RWPE2 (cell line): ENCODE data around the gene SH2D6.
"Not testable (repeated sequence)": the region's sequence is repeated elsewhere in the genome, so short reads cannot be mapped to it uniquely, and the experiment has no call there.

Experiments
- ATAC-seq: fragments of 200-7000 bp; cut with Tn5 transposase; 3 replicates; pipeline ENCODE4 v1.9.1; 2021; ENCODE audit warnings: low read depth
- DNase-seq: peaks from one replicate; pipeline ENCODE4 v3.0.0-alpha.2; 2020; ENCODE audit warnings: low spot score
- H3K27ac ChIP-seq: fragments of 450-650 bp; 2 replicates; pipeline ENCODE4 v1.5.1; 2017; ENCODE audit warnings: mild to moderate bottlenecking; ENCODE audit not compliant: poor library complexity, severe bottlenecking
- H3K27me3 ChIP-seq: fragments of 250-450 bp; sonication (Bioruptor Pico); 2 replicates; pipeline ENCODE4 v1.5.1; 2021; ENCODE audit warnings: mild to moderate bottlenecking, moderate library complexity; ENCODE audit not compliant: insufficient read depth, poor library complexity, severe bottlenecking
- H3K36me3 ChIP-seq: fragments of 250-450 bp; sonication (Bioruptor Pico); 2 replicates; pipeline ENCODE4 v1.5.1; 2020; ENCODE audit warnings: low read depth, mild to moderate bottlenecking, moderate library complexity
- H3K4me1 ChIP-seq: fragments of 250-450 bp; sonication (Bioruptor Pico); 2 replicates; pipeline ENCODE4 v1.5.1; 2021; ENCODE audit warnings: mild to moderate bottlenecking, moderate library complexity; ENCODE audit not compliant: insufficient read depth, poor library complexity, severe bottlenecking
- H3K4me3 ChIP-seq: fragments of 250-450 bp; sonication (Bioruptor Pico); 2 replicates; pipeline ENCODE4 v1.5.1; 2021; ENCODE audit warnings: mild to moderate bottlenecking, moderate library complexity; ENCODE audit not compliant: severe bottlenecking
- H3K9me3 ChIP-seq: fragments of 250-450 bp; sonication (Bioruptor Pico); 2 replicates; pipeline ENCODE4 v1.5.1; 2021; ENCODE audit warnings: mild to moderate bottlenecking, moderate library complexity; ENCODE audit not compliant: severe bottlenecking
- TF ChIP-seq, protein P1 (sequence below): fragments of 450-650 bp; IDR thresholded peaks from one replicate; pipeline ENCODE4 v1.5.1; 2017; ENCODE audit warnings: mild to moderate bottlenecking, moderate library complexity; ENCODE audit not compliant: poor library complexity, severe bottlenecking

The SH2D6 gene

DNA sequence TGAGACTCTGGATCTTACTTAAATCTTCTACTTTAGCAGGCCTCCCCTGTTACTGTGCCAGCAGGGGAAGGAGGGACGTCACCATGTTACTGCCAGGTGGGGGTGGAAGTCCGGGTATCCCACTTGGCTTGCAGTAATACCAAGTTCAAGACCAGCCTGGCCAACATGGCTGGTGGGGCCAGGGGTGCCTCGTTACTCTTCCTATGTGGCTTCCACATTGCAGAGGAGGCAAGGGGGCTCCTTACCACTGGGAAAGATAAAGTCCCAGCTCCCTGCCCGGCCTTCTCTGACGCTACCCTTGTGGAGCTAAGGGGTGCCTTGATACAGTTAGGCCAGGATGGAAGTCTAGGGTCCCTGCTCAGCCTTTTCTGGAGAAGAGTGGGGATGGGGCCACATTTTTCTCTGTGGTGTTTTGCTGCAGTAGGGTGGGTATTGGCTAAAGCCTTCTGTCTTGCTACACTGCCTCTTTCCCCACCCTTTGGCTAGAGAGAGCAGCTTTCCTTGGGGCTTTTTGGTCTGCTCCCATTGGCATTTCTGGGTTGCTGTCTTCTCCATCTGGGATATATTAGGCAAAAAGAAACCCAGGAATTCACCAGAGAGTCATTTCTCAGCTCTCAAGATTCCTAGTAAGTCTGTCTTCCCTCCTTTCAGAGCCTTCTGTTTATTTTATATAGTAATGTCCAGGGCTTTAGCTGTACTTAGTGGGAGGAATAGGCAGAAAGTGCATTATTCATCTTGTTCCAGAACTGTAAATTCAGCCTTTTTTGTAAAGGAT lies 42.0 kb upstream of the SH2D6 start:
- Histone ChIP-seq H3K36me3 (peaks cover 31% of the 10 kb centered on the region), H3K4me3 (no peak overlapping the region), H3K4me1 (no peaks in the 10 kb centered on the region), H3K27ac (no peak overlapping the region), H3K27me3 (no peaks in the 10 kb centered on the region), H3K9me3 (no peaks in the 10 kb centered on the region)
- DNase-seq: no peak
- TF ChIP-seq, protein P1, sequence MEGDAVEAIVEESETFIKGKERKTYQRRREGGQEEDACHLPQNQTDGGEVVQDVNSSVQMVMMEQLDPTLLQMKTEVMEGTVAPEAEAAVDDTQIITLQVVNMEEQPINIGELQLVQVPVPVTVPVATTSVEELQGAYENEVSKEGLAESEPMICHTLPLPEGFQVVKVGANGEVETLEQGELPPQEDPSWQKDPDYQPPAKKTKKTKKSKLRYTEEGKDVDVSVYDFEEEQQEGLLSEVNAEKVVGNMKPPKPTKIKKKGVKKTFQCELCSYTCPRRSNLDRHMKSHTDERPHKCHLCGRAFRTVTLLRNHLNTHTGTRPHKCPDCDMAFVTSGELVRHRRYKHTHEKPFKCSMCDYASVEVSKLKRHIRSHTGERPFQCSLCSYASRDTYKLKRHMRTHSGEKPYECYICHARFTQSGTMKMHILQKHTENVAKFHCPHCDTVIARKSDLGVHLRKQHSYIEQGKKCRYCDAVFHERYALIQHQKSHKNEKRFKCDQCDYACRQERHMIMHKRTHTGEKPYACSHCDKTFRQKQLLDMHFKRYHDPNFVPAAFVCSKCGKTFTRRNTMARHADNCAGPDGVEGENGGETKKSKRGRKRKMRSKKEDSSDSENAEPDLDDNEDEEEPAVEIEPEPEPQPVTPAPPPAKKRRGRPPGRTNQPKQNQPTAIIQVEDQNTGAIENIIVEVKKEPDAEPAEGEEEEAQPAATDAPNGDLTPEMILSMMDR: no peak
- no peak for ATAC-seq

DNA sequence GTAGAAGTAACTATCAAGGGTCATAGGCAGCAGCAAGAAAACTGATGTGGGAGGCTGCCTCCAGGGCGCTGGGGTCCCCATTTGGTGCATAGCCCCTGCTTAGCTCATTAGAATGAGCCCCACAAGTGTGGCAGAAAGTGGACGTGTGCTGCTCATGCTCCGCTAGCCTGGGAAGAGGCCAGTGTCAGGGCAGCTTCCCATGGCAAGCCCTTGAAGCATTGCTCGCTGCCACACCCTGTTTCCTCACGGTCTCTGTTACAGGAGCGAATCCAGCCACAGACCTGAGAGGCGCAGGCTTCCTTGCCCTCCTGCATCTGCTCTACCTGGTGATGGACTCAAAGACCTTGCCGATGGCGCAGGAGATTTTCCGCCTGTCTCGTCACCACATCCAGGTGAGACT lies 41.4 kb upstream of the SH2D6 start:
- H3K27ac ChIP-seq: no peak overlapping the region
- DNase-seq (no peak), ATAC-seq (no peak)
- H3K4me3 ChIP-seq: no peak overlapping the region
- H3K4me1 ChIP-seq: no peaks in the 10 kb centered on the region
- H3K9me3 ChIP-seq: no peaks in the 10 kb centered on the region
- peaks cover 31% of the 10 kb centered on the region for H3K36me3 ChIP-seq
- no peaks in the 10 kb centered on the region for H3K27me3 ChIP-seq
- TF ChIP-seq, protein P1: no peak

GRCh38 chr2:85378257-85378656 lies 40.3 kb upstream of the SH2D6 start:
- Histone ChIP-seq H3K27me3 (no peaks in the 10 kb centered on the region), H3K4me1 (no peaks in the 10 kb centered on the region), H3K27ac (no peak overlapping the region), H3K36me3 (peaks cover 31% of the 10 kb centered on the region), H3K4me3 (no peak overlapping the region), H3K9me3 (no peaks in the 10 kb centered on the region)
- TF ChIP-seq, protein P1: no peak
- DNase-seq: no peak
- no peak for ATAC-seq

- DNase-seq (no peak), ATAC-seq (no peak)
- Histone ChIP-seq H3K4me1 (no peaks in the 10 kb centered on the region), H3K27ac (no peak overlapping the region), H3K4me3 (no peak overlapping the region), H3K9me3 (no peaks in the 10 kb centered on the region), H3K36me3 (peaks cover 38% of the 10 kb centered on the region), H3K27me3 (no peaks in the 10 kb centered on the region)
- TF ChIP-seq, protein P1: no peak
Observed at GRCh38 chr2:85380048-85380447, 38.5 kb upstream of the SH2D6 start.

GRCh38 chr2:85383151-85383550 lies 35.4 kb upstream of the SH2D6 start:
- not testable (repeated sequence) for DNase-seq, H3K4me1 ChIP-seq, H3K9me3 ChIP-seq, H3K27me3 ChIP-seq, H3K4me3 ChIP-seq, H3K27ac ChIP-seq, ATAC-seq
- H3K36me3 ChIP-seq: peaks cover 45% of the 10 kb centered on the region
